ENCODE results near the gene GLI3. TPM values are rescaled to one million over a fixed set of nuclear protein-coding genes. Genes with fewer than 3 reads are reported as not detected.

Gene GLI3
- total RNA-seq, 1 donor from 2014 or later = 2.2 TPM

DNA sequence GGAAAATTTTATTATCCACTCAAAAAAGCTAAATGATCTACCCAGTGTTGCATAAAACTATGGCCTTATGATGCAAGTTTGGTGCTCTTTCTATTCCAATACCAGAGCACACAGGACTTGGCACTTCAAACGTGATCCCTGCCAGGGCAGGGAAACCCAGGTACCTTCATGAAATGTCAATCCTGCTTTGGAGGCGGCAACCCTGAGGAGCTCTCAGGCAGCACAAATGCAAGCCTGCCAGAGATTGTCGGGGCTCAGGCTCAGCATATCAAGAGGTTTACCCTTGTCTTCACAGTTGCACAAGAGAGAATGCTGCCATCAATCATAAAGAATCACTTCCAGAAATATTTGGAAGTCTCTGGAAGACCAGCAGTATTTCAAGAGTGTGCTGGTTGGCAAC lies 151.5 kb downstream of the GLI3 start:
- intact Hi-C loops (cut with DNase I) = no loop called here
- DNase-seq (ENCODE audit: low spot score in 2 of 2) = no peak
- no peaks in the 10 kb centered on the region for H3K4me1 ChIP-seq
- TF ChIP-seq, protein P1, sequence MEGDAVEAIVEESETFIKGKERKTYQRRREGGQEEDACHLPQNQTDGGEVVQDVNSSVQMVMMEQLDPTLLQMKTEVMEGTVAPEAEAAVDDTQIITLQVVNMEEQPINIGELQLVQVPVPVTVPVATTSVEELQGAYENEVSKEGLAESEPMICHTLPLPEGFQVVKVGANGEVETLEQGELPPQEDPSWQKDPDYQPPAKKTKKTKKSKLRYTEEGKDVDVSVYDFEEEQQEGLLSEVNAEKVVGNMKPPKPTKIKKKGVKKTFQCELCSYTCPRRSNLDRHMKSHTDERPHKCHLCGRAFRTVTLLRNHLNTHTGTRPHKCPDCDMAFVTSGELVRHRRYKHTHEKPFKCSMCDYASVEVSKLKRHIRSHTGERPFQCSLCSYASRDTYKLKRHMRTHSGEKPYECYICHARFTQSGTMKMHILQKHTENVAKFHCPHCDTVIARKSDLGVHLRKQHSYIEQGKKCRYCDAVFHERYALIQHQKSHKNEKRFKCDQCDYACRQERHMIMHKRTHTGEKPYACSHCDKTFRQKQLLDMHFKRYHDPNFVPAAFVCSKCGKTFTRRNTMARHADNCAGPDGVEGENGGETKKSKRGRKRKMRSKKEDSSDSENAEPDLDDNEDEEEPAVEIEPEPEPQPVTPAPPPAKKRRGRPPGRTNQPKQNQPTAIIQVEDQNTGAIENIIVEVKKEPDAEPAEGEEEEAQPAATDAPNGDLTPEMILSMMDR (IDR thresholded peaks at IDR 0.05) = no peak
- no peaks in the 10 kb centered on the region for H3K27me3 ChIP-seq
- no peaks in the 10 kb centered on the region for H3K9me3 ChIP-seq
- H3K27ac ChIP-seq = no peak overlapping the region
- H3K4me3 ChIP-seq = no peak overlapping the region
- no peaks in the 10 kb centered on the region for H3K36me3 ChIP-seq

DNA sequence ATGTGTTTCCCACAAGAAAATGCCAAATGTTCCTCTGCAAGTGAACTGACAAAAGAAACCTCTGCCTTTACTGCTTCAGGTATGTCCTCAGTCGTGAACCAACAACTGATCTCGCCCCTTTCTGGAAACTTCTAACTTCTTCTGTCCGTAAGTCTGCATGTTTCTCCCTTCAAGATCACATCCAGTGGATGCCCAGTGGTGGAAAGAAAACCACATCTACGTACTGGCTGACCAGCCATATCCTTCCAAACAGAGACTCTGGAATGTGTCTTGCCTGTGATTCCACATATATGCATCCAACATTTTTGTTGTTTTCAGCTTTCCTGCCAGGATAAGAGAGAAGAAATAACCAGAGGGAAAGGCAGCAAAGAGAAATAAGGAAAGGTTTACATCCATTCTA lies 152.7 kb downstream of the GLI3 start:
- DNase-seq (ENCODE audit: low spot score in 2 of 2) = no peak

DNA sequence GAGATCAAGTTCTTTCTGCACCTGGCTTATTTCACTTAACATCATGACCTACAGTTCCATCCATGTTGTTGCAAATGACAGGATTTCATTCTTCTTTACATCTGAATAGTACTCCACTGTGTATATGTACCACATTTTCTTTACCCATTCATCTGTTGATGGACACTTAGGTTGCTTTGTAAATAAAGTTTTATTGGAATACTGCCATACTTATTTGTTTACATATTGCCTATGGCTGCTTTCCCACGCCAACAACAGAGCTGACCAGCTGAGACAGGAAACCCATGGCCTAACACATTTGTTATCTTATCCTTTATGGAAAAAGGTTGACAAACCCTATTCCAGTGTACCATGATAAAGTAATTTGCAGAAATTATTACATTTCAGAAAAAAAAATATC lies 153.7 kb downstream of the GLI3 start:
- Histone ChIP-seq H3K27me3 (no peaks in the 10 kb centered on the region), H3K27ac (no peak overlapping the region), H3K4me1 (no peaks in the 10 kb centered on the region), H3K4me3 (no peak overlapping the region), H3K36me3 (no peaks in the 10 kb centered on the region), H3K9me3 (no peaks in the 10 kb centered on the region)
- TF ChIP-seq, protein P1 (IDR thresholded peaks at IDR 0.05) = no peak
- intact Hi-C loops (cut with DNase I) = no loop called here
- no peak for DNase-seq (ENCODE audit: low spot score in 2 of 2)

More for the DNA sequence above, 152.7 kb downstream of the GLI3 start:
- TF ChIP-seq, protein P1 (IDR thresholded peaks at IDR 0.05) = no peak
- Histone ChIP-seq H3K27ac (no peak overlapping the region), H3K36me3 (no peaks in the 10 kb centered on the region), H3K4me3 (no peak overlapping the region), H3K27me3 (no peaks in the 10 kb centered on the region), H3K9me3 (no peaks in the 10 kb centered on the region), H3K4me1 (no peaks in the 10 kb centered on the region)
- intact Hi-C loops (cut with DNase I) = no loop called here

DNA sequence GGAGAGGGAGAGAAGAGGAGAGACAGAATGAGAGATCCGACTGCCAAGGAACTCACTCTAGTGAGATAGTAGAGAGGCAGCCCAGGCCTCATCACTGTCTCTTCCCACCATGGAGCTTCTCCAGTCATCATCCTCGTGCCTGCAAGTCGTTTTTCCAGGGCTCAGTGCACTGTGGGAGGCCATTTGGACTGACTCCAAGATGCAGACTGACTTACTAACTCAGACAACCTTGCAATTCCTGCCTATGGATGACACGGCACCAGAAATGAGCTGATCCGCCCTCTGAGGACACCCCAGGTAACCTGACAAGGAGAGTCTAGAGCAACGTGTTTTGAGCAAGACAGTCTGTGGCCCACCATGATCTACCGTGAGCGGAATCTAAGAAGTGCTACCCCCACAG lies 154.9 kb downstream of the GLI3 start:
- Histone ChIP-seq H3K4me1 (no peaks in the 10 kb centered on the region), H3K36me3 (no peaks in the 10 kb centered on the region), H3K4me3 (no peak overlapping the region), H3K27ac (no peak overlapping the region), H3K27me3 (no peaks in the 10 kb centered on the region), H3K9me3 (no peaks in the 10 kb centered on the region)
- DNase-seq (ENCODE audit: low spot score in 2 of 2) = no peak
- intact Hi-C loops (cut with DNase I) = no loop called here
- TF ChIP-seq, protein P1 (IDR thresholded peaks at IDR 0.05) = no peak

DNA sequence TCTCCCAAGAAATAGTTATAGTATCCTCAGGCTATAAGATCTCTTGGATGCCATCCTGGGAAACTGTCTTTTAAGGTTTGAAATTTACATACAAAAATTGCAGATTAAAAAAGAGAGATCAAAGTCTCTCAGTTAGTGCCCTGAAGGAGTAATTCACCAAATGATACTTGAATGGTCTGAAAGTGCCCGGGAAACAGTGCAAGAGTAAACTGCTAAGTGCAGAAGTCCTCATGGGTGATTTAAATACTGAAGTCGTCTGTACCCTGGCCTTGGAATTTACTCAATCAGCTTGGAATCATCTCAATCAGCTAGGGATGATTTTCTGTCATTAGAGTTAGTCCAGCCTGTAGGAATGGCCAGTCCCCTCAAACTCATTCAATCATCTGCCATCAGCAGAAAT lies 155.3 kb downstream of the GLI3 start:
- TF ChIP-seq, protein P1 (IDR thresholded peaks at IDR 0.05) = no peak

More for the DNA sequence above, 155.3 kb downstream of the GLI3 start:
- no peaks in the 10 kb centered on the region for H3K27me3 ChIP-seq
- H3K9me3 ChIP-seq = no peaks in the 10 kb centered on the region
- H3K4me3 ChIP-seq = no peak overlapping the region
- DNase-seq (ENCODE audit: low spot score in 2 of 2) = no peak
- no peaks in the 10 kb centered on the region for H3K36me3 ChIP-seq
- intact Hi-C loops (cut with DNase I) = no loop called here
- no peak overlapping the region for H3K27ac ChIP-seq
- no peaks in the 10 kb centered on the region for H3K4me1 ChIP-seq
